Prostate gland (tissue), 2 donors: Measurements from ENCODE around the gene UBE2H. TPM values are rescaled to one million over a fixed set of nuclear protein-coding genes. Genes with fewer than 3 reads are reported as not detected.

Source experiments
- DNase-seq: peaks from one replicate; pipeline ENCODE4 v3.0.0-alpha.2; 2019; ENCODE audit warnings: low spot score
- H3K27ac ChIP-seq, 2 donors: fragments of 200-600 bp; sonication (generic); 2 replicates each; pipeline ENCODE4 v1.5.1; 2017 to 2019
- H3K27me3 ChIP-seq: fragments of 200-600 bp; sonication (generic); replicated peaks from 2 replicates; pipeline ENCODE4 v1.5.1; 2019; ENCODE audit not compliant: insufficient read depth
- H3K36me3 ChIP-seq, 2 donors: fragments of 200-600 bp; sonication (generic); 1 replicate in 1 of 2; 2 replicates in 1 of 2; pipeline versions ENCODE4 v1.5.1 to v1.8.1; 2017 to 2019
- H3K4me1 ChIP-seq: fragments of 200-600 bp; sonication (generic); replicated peaks from 2 replicates; pipeline ENCODE4 v1.5.1; 2019
- H3K4me3 ChIP-seq, 2 donors: fragments of 200-600 bp; sonication (generic); 2 replicates each; pipeline ENCODE4 v1.5.1; 2017 to 2019
- H3K9me3 ChIP-seq: fragments of 200-600 bp; sonication (generic); 2 replicates; pipeline ENCODE4 v1.5.1; 2017
- POLR2A ChIP-seq: fragments of 450-650 bp; IDR thresholded peaks from one replicate; pipeline ENCODE4 v1.6.1; 2016; ENCODE audit warnings: antibody characterized with exemption, mild to moderate bottlenecking
- POLR2AphosphoS5 ChIP-seq: sonication (generic); formaldehyde crosslinking; IDR thresholded peaks from one replicate; pipeline ENCODE4 v1.6.1; 2017; ENCODE audit warnings: antibody characterized with exemption
- WGBS: methylation state at CpG from one replicate; pipeline ENCODE4 v1.1.5; 2018; 5-methylcytosine and 5-hydroxymethylcytosine counted together
- intact Hi-C: fragments of 100-400 bp; cut with DNase I; formaldehyde crosslinking; loops from one replicate; pipeline ENCODE4 v1.14.2; 2022
- total RNA-seq, 2 donors: library from RNA; depleted of rRNA; stranded (reverse); fragments of >200 nt; gene quantifications; one replicate each; pipeline ENCODE4 v1.1.0, GENCODE V29; 2016
- TF ChIP-seq, protein P1 (sequence below), 4 experiments: fragments of 200-600 bp in 2 of 4; fragments of 450-650 bp in 2 of 4; sonication (generic) in 2 of 4; IDR thresholded peaks; 1 replicate in 3 of 4; 2 replicates in 1 of 4; pipeline ENCODE4 v1.5.1; 2016 to 2019; ENCODE audit warnings: antibody characterized with exemption in 4 of 4, mild to moderate bottlenecking in 2 of 4, moderate library complexity in 2 of 4

Gene UBE2H
- total RNA-seq, 2 donors from 2014 or later = 78.4 to 105 TPM

DNA sequence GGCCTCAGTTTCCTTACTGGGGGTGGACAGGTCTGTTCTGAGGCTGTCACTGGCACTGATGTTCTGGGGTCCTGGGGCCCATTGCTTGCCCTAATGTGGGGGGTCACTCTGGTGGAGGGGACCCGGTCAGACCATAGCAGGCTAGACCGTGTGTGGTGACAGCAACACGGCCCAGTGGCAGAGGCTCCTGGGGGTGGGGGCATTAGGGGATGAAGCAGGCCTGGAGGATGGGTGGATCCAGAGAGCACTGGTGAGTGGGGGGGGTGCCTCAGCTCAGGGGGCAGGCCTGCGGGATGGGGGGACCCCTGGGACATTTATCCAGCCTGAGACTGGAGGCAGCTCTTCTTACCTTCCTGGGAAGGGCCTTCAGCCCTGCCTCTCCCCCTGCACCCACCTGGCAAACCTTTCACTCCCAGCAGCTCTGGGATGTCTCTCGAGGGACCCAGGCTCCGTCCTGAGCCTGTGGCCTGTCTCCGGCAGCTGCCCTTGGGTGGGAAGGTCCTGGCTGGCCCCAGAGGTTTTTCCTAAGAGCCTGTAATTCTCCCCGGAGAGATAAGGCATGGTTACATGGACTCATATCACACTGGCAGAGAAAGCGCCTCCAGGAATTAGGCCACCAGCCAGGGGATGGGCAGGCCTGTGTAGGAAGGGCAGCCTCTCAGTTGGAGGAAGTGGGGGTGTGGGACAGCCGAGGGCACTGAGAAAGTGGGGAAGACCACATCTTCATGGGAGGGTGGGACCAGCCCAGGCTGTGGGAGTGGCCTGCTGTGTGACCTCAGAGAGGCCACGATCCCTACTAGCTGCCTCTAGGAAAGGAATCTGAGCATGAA, 147.7 kb downstream of the UBE2H start:
- Histone ChIP-seq H3K27ac (no peak overlapping the region), H3K4me1 (no peaks in the 10 kb centered on the region), H3K4me3 (no peak overlapping the region), H3K9me3 (no peaks in the 10 kb centered on the region), H3K36me3 (no peaks in the 10 kb centered on the region), H3K27me3 (no peaks in the 10 kb centered on the region)
- WGBS = 77% methylated on average over 11 of the region's 11 CpGs
- intact Hi-C loops = no loop called here
- no peak for TF ChIP-seq POLR2A
- no peak for TF ChIP-seq POLR2AphosphoS5
- TF ChIP-seq, protein P1, sequence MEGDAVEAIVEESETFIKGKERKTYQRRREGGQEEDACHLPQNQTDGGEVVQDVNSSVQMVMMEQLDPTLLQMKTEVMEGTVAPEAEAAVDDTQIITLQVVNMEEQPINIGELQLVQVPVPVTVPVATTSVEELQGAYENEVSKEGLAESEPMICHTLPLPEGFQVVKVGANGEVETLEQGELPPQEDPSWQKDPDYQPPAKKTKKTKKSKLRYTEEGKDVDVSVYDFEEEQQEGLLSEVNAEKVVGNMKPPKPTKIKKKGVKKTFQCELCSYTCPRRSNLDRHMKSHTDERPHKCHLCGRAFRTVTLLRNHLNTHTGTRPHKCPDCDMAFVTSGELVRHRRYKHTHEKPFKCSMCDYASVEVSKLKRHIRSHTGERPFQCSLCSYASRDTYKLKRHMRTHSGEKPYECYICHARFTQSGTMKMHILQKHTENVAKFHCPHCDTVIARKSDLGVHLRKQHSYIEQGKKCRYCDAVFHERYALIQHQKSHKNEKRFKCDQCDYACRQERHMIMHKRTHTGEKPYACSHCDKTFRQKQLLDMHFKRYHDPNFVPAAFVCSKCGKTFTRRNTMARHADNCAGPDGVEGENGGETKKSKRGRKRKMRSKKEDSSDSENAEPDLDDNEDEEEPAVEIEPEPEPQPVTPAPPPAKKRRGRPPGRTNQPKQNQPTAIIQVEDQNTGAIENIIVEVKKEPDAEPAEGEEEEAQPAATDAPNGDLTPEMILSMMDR (IDR thresholded peaks at IDR 0.05) = no peak
- no peak for DNase-seq

DNA sequence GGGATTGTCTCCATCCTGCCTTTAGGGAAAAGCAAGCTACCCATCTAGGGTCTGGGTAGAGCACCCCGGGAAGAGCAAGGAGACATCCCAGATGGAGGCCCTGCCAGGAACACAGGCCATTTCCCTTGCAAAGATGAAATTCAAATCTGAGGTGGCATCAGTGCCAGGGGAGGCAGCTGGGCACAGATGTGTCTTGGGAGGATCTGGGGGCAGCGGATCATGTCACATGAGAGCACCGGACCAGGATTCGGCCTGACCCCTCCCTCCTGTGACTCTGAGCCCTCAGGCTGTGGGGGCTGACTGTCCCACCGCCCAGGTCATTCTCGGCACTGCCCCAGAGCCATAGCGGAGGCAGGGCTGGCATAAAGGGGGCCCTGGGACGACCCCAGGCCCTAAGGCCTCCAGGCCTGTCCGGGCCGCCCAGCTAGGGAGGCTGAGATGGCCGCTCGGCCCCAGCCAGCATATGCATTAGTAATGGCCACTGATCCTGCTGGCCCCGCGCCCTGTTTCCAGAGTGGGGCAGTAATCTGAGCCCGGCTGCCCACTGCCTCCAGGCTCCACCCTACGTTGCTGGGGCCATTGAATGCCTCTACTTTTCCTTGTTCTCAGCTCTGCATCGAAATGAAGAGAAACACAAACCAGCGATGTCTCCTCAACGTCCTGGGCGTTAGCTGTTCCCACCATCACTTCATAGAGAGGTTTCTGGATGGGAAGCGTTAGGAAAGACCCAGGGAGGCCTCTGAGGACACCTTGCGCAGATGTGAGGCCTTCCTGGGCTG, 148.5 kb downstream of the UBE2H start:
- intact Hi-C loops = no loop called here
- Histone ChIP-seq H3K36me3 (no peaks in the 10 kb centered on the region), H3K4me3 (no peak overlapping the region), H3K27me3 (no peaks in the 10 kb centered on the region), H3K4me1 (no peaks in the 10 kb centered on the region), H3K27ac (no peak overlapping the region), H3K9me3 (no peaks in the 10 kb centered on the region)
- TF ChIP-seq, protein P1 (IDR thresholded peaks at IDR 0.05) = no peak
- TF ChIP-seq POLR2A (no peak), POLR2AphosphoS5 (no peak)
- DNase-seq = no peak
- 92% methylated on average over 14 of the region's 22 CpGs for WGBS

DNA sequence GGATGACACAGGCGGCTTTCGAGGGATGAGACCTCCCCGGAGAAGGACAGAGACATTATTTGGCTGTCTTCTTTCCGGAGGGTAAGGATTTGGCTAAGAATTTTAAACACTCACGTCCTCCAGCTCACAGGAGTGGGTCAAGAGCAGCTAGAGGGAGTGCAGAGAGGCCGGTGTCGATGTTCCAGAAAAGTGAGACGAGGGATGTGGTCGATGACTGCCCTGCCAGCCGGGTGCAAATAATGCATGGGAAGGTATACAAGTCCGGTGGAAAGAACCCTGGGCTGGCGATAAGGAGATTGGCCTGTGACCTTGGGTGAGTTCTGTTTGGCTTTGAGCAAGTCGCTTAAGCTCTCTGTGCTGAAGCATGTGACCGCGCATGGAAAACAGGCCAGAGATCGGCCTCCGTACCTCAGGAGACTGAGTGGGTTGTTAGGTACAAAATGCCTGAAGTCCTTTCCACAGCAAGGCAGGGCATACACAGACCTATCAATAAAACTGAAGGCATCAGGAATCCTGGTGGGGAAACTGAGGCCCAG, 149.1 kb downstream of the UBE2H start:
- Histone ChIP-seq H3K4me1 (no peaks in the 10 kb centered on the region), H3K36me3 (no peaks in the 10 kb centered on the region), H3K27ac (no peak overlapping the region), H3K4me3 (no peak overlapping the region), H3K27me3 (no peaks in the 10 kb centered on the region), H3K9me3 (no peaks in the 10 kb centered on the region)
- WGBS = 83% methylated on average over 17 of the region's 17 CpGs
- TF ChIP-seq, protein P1 (IDR thresholded peaks at IDR 0.05) = no peak
- no peak for TF ChIP-seq POLR2A
- no peak for TF ChIP-seq POLR2AphosphoS5
- no peak for DNase-seq
- intact Hi-C loops = no loop called here

DNA sequence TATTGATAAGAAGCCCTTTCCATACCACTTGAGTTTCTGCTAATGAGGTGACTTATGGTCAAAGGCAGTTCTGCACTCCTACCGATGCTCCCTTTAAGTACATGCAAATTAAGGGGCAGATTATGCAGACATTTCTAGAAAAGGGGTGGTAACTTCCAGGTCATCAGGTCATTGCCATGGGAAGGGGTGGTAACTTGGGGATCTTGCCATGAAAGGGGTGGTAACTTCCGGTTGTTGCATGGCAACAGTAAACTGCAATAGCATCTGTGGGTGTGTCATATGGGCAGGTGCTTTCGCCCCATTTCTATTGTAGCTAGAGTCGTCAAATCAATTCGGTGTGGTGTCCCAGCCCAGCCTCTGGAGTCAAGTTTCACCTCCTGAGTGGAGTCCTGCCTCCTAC, 150.9 kb downstream of the UBE2H start:
- no peak for DNase-seq
- H3K4me3 ChIP-seq = no peak overlapping the region
- no peak for TF ChIP-seq POLR2AphosphoS5
- TF ChIP-seq, protein P1 (IDR thresholded peaks at IDR 0.05) = no peak
- TF ChIP-seq POLR2A = no peak
- WGBS = 60% methylated on average over 5 of the region's 5 CpGs
- no peak overlapping the region for H3K27ac ChIP-seq
- no peaks in the 10 kb centered on the region for H3K36me3 ChIP-seq
- H3K27me3 ChIP-seq = no peaks in the 10 kb centered on the region
- no peaks in the 10 kb centered on the region for H3K9me3 ChIP-seq
- no peaks in the 10 kb centered on the region for H3K4me1 ChIP-seq
- intact Hi-C loops = no loop called here
